IMR-90 (cell line): ENCODE data around the gene ZNF425. TPM values are rescaled to one million over a fixed set of nuclear protein-coding genes. Genes with fewer than 3 reads are reported as not detected.

Experiments
- ATAC-seq: fragments of 200-7000 bp; cut with Tn5 transposase; 2 replicates; pipeline ENCODE4 v1.9.1; 2020; ENCODE audit warnings: low read depth, mild to moderate bottlenecking, moderate library complexity
- BruUV-seq: library from RNA; stranded (reverse); fragments of 400-500 nt; replicated peaks from 2 replicates; lab custom pipeline; 2021; lab: Mats Ljungman, UMichigan
- CTCF ChIA-PET: fragments of 300-600 bp; formaldehyde crosslinking; extraction: SDS; loops from one replicate; lab custom pipeline; 2021; ENCODE audit warnings: antibody characterized with exemption; lab: Yijun Ruan, JAX
- POLR2A ChIA-PET: fragments of 300-600 bp; sonication (Branson Sonifier 250); formaldehyde crosslinking; loops from one replicate; lab custom pipeline; 2022; ENCODE audit warnings: antibody characterized with exemption; ENCODE audit not compliant: unreplicated experiment; lab: Charles Lee
- DNase-seq: peaks from one replicate; pipeline ENCODE4 v3.0.0; 2013
- H2AFZ ChIP-seq: replicated peaks from 2 replicates; pipeline ENCODE3; 2013; ENCODE audit warnings: low read length, mild to moderate bottlenecking; ENCODE audit not compliant: poor library complexity
- H2AK5ac ChIP-seq: 2 replicates; pipeline ENCODE4 v1.6.1; 2013; ENCODE audit warnings: low read depth, low read length, inconsistent platforms
- H2AK9ac ChIP-seq: replicated peaks from 2 replicates; pipeline ENCODE3; 2013; ENCODE audit warnings: mild to moderate bottlenecking, low read depth, low read length, moderate library complexity; ENCODE audit not compliant: poor library complexity
- H2BK120ac ChIP-seq: 2 replicates; pipeline ENCODE4 v1.6.1; 2013; ENCODE audit warnings: low read depth, low read length, inconsistent platforms
- H2BK15ac ChIP-seq: 3 replicates; pipeline ENCODE4 v1.6.1; 2013; ENCODE audit warnings: low read depth, low read length, inconsistent platforms
- H2BK20ac ChIP-seq: 2 replicates; pipeline ENCODE4 v1.6.1; 2013; ENCODE audit warnings: low read depth, mild to moderate bottlenecking, inconsistent platforms, low read length, moderate library complexity
- H2BK5ac ChIP-seq: 2 replicates; pipeline ENCODE4 v1.6.1; 2013; ENCODE audit warnings: mild to moderate bottlenecking, low read depth, low read length, inconsistent platforms; ENCODE audit not compliant: poor library complexity, severe bottlenecking
- H3K14ac ChIP-seq: replicated peaks from 2 replicates; pipeline ENCODE4 v1.6.1; 2013; ENCODE audit warnings: low read depth, low read length, inconsistent platforms
- H3K18ac ChIP-seq: 2 replicates; pipeline ENCODE4 v1.6.1; 2013; ENCODE audit warnings: low read depth, low read length, control low read depth
- H3K23ac ChIP-seq: 2 replicates; pipeline ENCODE4 v1.6.1; 2013; ENCODE audit warnings: low read depth, low read length, inconsistent platforms
- H3K27ac ChIP-seq: 2 replicates; pipeline ENCODE4 v1.5.1; 2013; ENCODE audit warnings: mild to moderate bottlenecking, control low read depth, low read length; ENCODE audit not compliant: insufficient read depth
- H3K27me3 ChIP-seq: 2 replicates; pipeline ENCODE4 v1.6.1; 2013; ENCODE audit warnings: low read length; ENCODE audit not compliant: control insufficient read depth, insufficient read depth
- H3K36me3 ChIP-seq: 2 replicates; pipeline ENCODE4 v1.6.1; 2013; ENCODE audit warnings: low read length, mixed read lengths; ENCODE audit not compliant: control insufficient read depth, insufficient read depth
- H3K4ac ChIP-seq: 2 replicates; pipeline ENCODE4 v1.6.1; 2013; ENCODE audit warnings: low read depth, low read length, inconsistent platforms
- H3K4me1 ChIP-seq: 2 replicates; pipeline ENCODE4 v1.6.1; 2013; ENCODE audit warnings: low read length, mixed read lengths; ENCODE audit not compliant: control insufficient read depth, insufficient read depth
- H3K4me2 ChIP-seq: 2 replicates; pipeline ENCODE4 v1.6.1; 2013; ENCODE audit warnings: low read depth, mild to moderate bottlenecking, control low read depth, low read length, moderate library complexity
- H3K4me3 ChIP-seq: 2 replicates; pipeline ENCODE4 v1.5.1; 2013; ENCODE audit warnings: low read depth, mild to moderate bottlenecking, control low read depth, low read length, moderate library complexity; ENCODE audit not compliant: insufficient read depth
- H3K56ac ChIP-seq: 2 replicates; pipeline ENCODE4 v1.6.1; 2013; ENCODE audit warnings: low read length, inconsistent platforms; ENCODE audit not compliant: insufficient read depth; ENCODE audit errors: extremely low read depth
- H3K79me1 ChIP-seq, 2 experiments: 2 replicates each; pipeline ENCODE4 v1.6.1; 2013; ENCODE audit warnings: low read length in 2 of 2, inconsistent platforms in 1 of 2, low read depth in 1 of 2
- H3K9ac ChIP-seq: 2 replicates; pipeline ENCODE4 v1.6.1; 2013; ENCODE audit warnings: low read depth, low read length, control low read depth
- H3K9me1 ChIP-seq: 2 replicates; pipeline ENCODE4 v1.6.1; 2013; ENCODE audit warnings: low read length, inconsistent platforms; ENCODE audit not compliant: insufficient read depth
- H3K9me3 ChIP-seq: 2 replicates; pipeline ENCODE4 v1.6.1; 2013; ENCODE audit warnings: low read length; ENCODE audit not compliant: control insufficient read depth, insufficient read depth
- H4K20me1 ChIP-seq: 2 replicates; pipeline ENCODE4 v1.6.1; 2013; ENCODE audit warnings: low read length, inconsistent platforms; ENCODE audit not compliant: insufficient read depth
- H4K5ac ChIP-seq: 2 replicates; pipeline ENCODE4 v1.6.1; 2013; ENCODE audit warnings: mild to moderate bottlenecking, low read depth, low read length, control low read depth
- H4K8ac ChIP-seq, 2 experiments: 2 replicates each; pipeline ENCODE4 v1.6.1; 2013; ENCODE audit warnings: low read depth in 2 of 2, low read length in 2 of 2, control low read depth in 1 of 2, inconsistent platforms in 1 of 2
- H4K91ac ChIP-seq: 2 replicates; pipeline ENCODE4 v1.6.1; 2013; ENCODE audit warnings: low read depth, low read length, inconsistent platforms; ENCODE audit not compliant: insufficient read depth
- BHLHE40 ChIP-seq: fragments of 150-350 bp; IDR thresholded peaks from 2 replicates; pipeline ENCODE4 v1.6.1; 2016; ENCODE audit warnings: mild to moderate bottlenecking, low read depth, low read length
- CEBPB ChIP-seq: IDR thresholded peaks from 2 replicates; pipeline ENCODE4 v1.6.1; 2012; ENCODE audit warnings: low read depth, low read length, improper control_type of control experiment
- CHD1 ChIP-seq: IDR thresholded peaks from 2 replicates; pipeline ENCODE4 v1.6.1; 2012; ENCODE audit warnings: low read depth, low read length, improper control_type of control experiment
- FOS ChIP-seq: fragments of 150-350 bp; IDR thresholded peaks from 2 replicates; pipeline ENCODE4 v1.6.1; 2016; ENCODE audit warnings: low read depth, low read length
- MAZ ChIP-seq: IDR thresholded peaks from 2 replicates; pipeline ENCODE4 v1.6.1; 2012; ENCODE audit warnings: low read depth, mild to moderate bottlenecking, low read length, improper control_type of control experiment, moderate library complexity, borderline replicate concordance
- MXI1 ChIP-seq: IDR thresholded peaks from 2 replicates; pipeline ENCODE4 v1.6.1; 2012; ENCODE audit warnings: low read depth, mild to moderate bottlenecking, low read length, moderate library complexity, borderline replicate concordance
- NFE2L2 ChIP-seq: fragments of 150-350 bp; IDR thresholded peaks from 2 replicates; pipeline ENCODE4 v1.6.1; 2016; ENCODE audit warnings: low read depth, mild to moderate bottlenecking, low read length
- POLR2A ChIP-seq: IDR thresholded peaks from 2 replicates; pipeline ENCODE4 v1.6.1; 2012; ENCODE audit warnings: mild to moderate bottlenecking, low read depth, low read length
- RAD21 ChIP-seq: IDR thresholded peaks from 2 replicates; pipeline ENCODE4 v1.6.1; 2012; ENCODE audit warnings: low read length, improper control_type of control experiment
- RCOR1 ChIP-seq: IDR thresholded peaks from 2 replicates; pipeline ENCODE4 v1.6.1; 2012; ENCODE audit warnings: mild to moderate bottlenecking, low read length, improper control_type of control experiment; ENCODE audit not compliant: insufficient replicate concordance
- RFX5 ChIP-seq: IDR thresholded peaks from 2 replicates; pipeline ENCODE4 v1.8.0; 2012; ENCODE audit warnings: low read depth, mild to moderate bottlenecking, low read length, moderate library complexity
- SMC3 ChIP-seq: fragments of 150-350 bp; IDR thresholded peaks from 2 replicates; pipeline ENCODE4 v1.6.1; 2016; ENCODE audit warnings: low read depth, mild to moderate bottlenecking, antibody characterized with exemption, low read length, moderate library complexity
- WGBS, 2 experiments: methylation state at CpG; one replicate each; pipeline versions ENCODE4 v1.1.5 to v1.1.7; 2013; ENCODE audit warnings: missing lambda C conversion rate in 2 of 2; ENCODE audit not compliant: insufficient read length in 1 of 2; ENCODE audit errors: extremely low coverage in 2 of 2; 5-methylcytosine and 5-hydroxymethylcytosine counted together
- dilution Hi-C: fragments of 300-500 bp; cut with HindIII; formaldehyde crosslinking; loops from one replicate; pipeline ENCODE4 v1.14.3; 2018; ENCODE audit warnings: low sequenced_read_pairs; ENCODE audit not compliant: unreplicated experiment
- in situ Hi-C: fragments of 300-500 bp; cut with MboI; formaldehyde crosslinking; loops from 3 replicates; pipeline ENCODE4 v1.14.3; 2019; ENCODE audit warnings: low sequenced_read_pairs, inconsistent platforms, mixed read lengths
- intact Hi-C: fragments of 100-400 bp; cut with micrococcal nuclease; formaldehyde crosslinking; loops from 2 replicates; pipeline ENCODE4 v1.10.0; 2022
- polyA plus RNA-seq, 3 experiments: library from polyadenylated mRNA; depleted of rRNA; stranded (reverse); fragments of >200 nt; gene quantifications; 2 replicates each; pipeline ENCODE4 v1.2.3, GENCODE V29; 2012; ENCODE audit warnings: low replicate concordance in 1 of 3
- total RNA-seq: library from RNA; depleted of rRNA; stranded (reverse); fragments of >200 nt; gene quantifications from 2 replicates; pipeline ENCODE4 v1.2.3, GENCODE V29; 2012
- TF ChIP-seq, protein P1 (sequence below): fragments of 150-350 bp; IDR thresholded peaks from 2 replicates; pipeline ENCODE4 v1.6.1; 2016; ENCODE audit warnings: low read depth, mild to moderate bottlenecking, low read length, moderate library complexity, borderline replicate concordance
- TF ChIP-seq, protein P2 (sequence below): fragments of 150-350 bp; IDR thresholded peaks from 2 replicates; pipeline ENCODE4 v1.6.1; 2017; ENCODE audit warnings: mild to moderate bottlenecking, antibody characterized with exemption, low read length, low read depth
- TF ChIP-seq, protein P3 (sequence below): conservative IDR thresholded peaks from 2 replicates; pipeline ENCODE4 v1.5.1; 2012; ENCODE audit warnings: mild to moderate bottlenecking, low read depth, low read length, improper control_type of control experiment

ZNF425 gene
- total and polyA plus RNA-seq, 2 of the 4 experiments (the other 2 are of a cell fraction), result 1.2 to 2.3 TPM

- H3K36me3 ChIP-seq, result peaks cover 25% of the 10 kb centered on the region
- intact Hi-C loops (no loop called here), in situ Hi-C loops (no loop called here), dilution Hi-C loops (no loop called here)
- H3K4me2 ChIP-seq, result no peak overlapping the region
- H3K27ac ChIP-seq, result no peak overlapping the region
- no peak overlapping the region for H3K14ac ChIP-seq
- H2AFZ ChIP-seq, result no peak overlapping the region
- H4K8ac ChIP-seq, result no peak overlapping the region
- no peaks in the 10 kb centered on the region for H3K4me1 ChIP-seq
- H2AK5ac ChIP-seq, result no peak overlapping the region
- no peaks in the 10 kb centered on the region for H3K9me3 ChIP-seq
- H3K27me3 ChIP-seq, result no peaks in the 10 kb centered on the region
- H3K4me3 ChIP-seq, result no peak overlapping the region
- no peaks in the 10 kb centered on the region for H3K9me1 ChIP-seq
- no peak overlapping the region for H2BK5ac ChIP-seq
- H2AK9ac ChIP-seq, result peak overlapping the region; percentile 72
- DNase-seq (peak; percentile 5), ATAC-seq (peak; percentile 17; the same call in 1 of the 2 replicates)
- H3K9ac ChIP-seq, result no peak overlapping the region
- no peak overlapping the region for H2BK20ac ChIP-seq
- no peaks in the 10 kb centered on the region; the same call in 1 of the 2 replicates for H4K20me1 ChIP-seq
- H3K18ac ChIP-seq, result no peak overlapping the region
- no peak overlapping the region for H2BK120ac ChIP-seq
- H2BK15ac ChIP-seq, result no peak overlapping the region
- no peak overlapping the region for H3K23ac ChIP-seq
- 76% methylated on average over 33 of the region's 46 CpGs; no CpG with 5 or more reads in 1 of the 2 experiments for WGBS, 2 experiments
- H3K4ac ChIP-seq, result no peak overlapping the region
- no TSS peak for BruUV-seq
- ChIA-PET CTCF (no interaction called here), POLR2A (no interaction called here)
- H4K91ac ChIP-seq, result no peak overlapping the region
- peaks cover 2 to 3% of the 10 kb centered on the region in 2 experiments; a peak in 2 of 4 replicates for H3K79me1 ChIP-seq
- no peak overlapping the region for H3K56ac ChIP-seq
- H4K5ac ChIP-seq, result no peak overlapping the region
- TF ChIP-seq, protein P1, sequence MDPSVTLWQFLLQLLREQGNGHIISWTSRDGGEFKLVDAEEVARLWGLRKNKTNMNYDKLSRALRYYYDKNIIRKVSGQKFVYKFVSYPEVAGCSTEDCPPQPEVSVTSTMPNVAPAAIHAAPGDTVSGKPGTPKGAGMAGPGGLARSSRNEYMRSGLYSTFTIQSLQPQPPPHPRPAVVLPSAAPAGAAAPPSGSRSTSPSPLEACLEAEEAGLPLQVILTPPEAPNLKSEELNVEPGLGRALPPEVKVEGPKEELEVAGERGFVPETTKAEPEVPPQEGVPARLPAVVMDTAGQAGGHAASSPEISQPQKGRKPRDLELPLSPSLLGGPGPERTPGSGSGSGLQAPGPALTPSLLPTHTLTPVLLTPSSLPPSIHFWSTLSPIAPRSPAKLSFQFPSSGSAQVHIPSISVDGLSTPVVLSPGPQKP, result no peak
- TF ChIP-seq FOS, result no peak
- no peak for TF ChIP-seq NFE2L2
- no peak for TF ChIP-seq CEBPB
- TF ChIP-seq MAZ, result no peak
- TF ChIP-seq, protein P2, sequence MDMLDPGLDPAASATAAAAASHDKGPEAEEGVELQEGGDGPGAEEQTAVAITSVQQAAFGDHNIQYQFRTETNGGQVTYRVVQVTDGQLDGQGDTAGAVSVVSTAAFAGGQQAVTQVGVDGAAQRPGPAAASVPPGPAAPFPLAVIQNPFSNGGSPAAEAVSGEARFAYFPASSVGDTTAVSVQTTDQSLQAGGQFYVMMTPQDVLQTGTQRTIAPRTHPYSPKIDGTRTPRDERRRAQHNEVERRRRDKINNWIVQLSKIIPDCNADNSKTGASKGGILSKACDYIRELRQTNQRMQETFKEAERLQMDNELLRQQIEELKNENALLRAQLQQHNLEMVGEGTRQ, result no peak
- TF ChIP-seq, protein P3, sequence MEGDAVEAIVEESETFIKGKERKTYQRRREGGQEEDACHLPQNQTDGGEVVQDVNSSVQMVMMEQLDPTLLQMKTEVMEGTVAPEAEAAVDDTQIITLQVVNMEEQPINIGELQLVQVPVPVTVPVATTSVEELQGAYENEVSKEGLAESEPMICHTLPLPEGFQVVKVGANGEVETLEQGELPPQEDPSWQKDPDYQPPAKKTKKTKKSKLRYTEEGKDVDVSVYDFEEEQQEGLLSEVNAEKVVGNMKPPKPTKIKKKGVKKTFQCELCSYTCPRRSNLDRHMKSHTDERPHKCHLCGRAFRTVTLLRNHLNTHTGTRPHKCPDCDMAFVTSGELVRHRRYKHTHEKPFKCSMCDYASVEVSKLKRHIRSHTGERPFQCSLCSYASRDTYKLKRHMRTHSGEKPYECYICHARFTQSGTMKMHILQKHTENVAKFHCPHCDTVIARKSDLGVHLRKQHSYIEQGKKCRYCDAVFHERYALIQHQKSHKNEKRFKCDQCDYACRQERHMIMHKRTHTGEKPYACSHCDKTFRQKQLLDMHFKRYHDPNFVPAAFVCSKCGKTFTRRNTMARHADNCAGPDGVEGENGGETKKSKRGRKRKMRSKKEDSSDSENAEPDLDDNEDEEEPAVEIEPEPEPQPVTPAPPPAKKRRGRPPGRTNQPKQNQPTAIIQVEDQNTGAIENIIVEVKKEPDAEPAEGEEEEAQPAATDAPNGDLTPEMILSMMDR, result peak; percentile 14; the same call in 1 of the 2 replicates
- TF ChIP-seq BHLHE40, result no peak
- peak; percentile 6; the same call in 1 of the 2 replicates for TF ChIP-seq SMC3
- no peak for TF ChIP-seq POLR2A
- no peak for TF ChIP-seq RCOR1
- no peak for TF ChIP-seq RFX5
- TF ChIP-seq RAD21, result 0 out of 2 replicates have a peak, but pooled peaks have one; percentile 11
- TF ChIP-seq CHD1, result no peak
- TF ChIP-seq MXI1, result no peak
Measured at GRCh38 chr7:149071641-149072437, 54.3 kb downstream of the ZNF425 start.
